ENCODE results near the gene FMNL2. TPM values are rescaled to one million over a fixed set of nuclear protein-coding genes. Genes with fewer than 3 reads are reported as not detected.
A peak's percentile ranks its signal among the peaks of the same experiment; 100 is the strongest.

The FMNL2 gene
- total RNA-seq, 1 experiment from 2014 or later = 29.0 TPM

GRCh38 chr2:152525277-152525838, 190.4 kb downstream of the FMNL2 start:
- no peaks in the 10 kb centered on the region; the same call in none of the 2 replicates for H3F3A ChIP-seq (ENCODE audit: insufficient read depth, low read depth)
- H3K4me2 ChIP-seq = no peak overlapping the region
- no peaks in the 10 kb centered on the region for H3K27me3 ChIP-seq (ENCODE audit: insufficient read depth, low read depth)
- POLR2A ChIA-PET (ENCODE audit: unreplicated experiment) = interaction anchor here (0.9 kb wide), 1 partner anchor 17 kb away, joined by 13 read pairs; no protein-coding TSS in a partner anchor
- H4K20me1 ChIP-seq (ENCODE audit: insufficient read depth) = no peaks in the 10 kb centered on the region
- no peak for TF ChIP-seq EZH2 (IDR thresholded peaks at IDR 0.05; ENCODE audit: low read depth)
- no peak overlapping the region for H2AFZ ChIP-seq
- peak in 1 of 2 experiments; percentile 25 for DNase-seq
- no peaks in the 10 kb centered on the region for H3K9me2 ChIP-seq (ENCODE audit: insufficient read depth)
- H3K9me3 ChIP-seq (ENCODE audit: insufficient read depth, low read depth) = no peaks in the 10 kb centered on the region
- no peaks in the 10 kb centered on the region for H3K36me3 ChIP-seq (ENCODE audit: low read depth)
- CTCF ChIA-PET = no interaction called here
- H3K27ac ChIP-seq = no peak overlapping the region
- H3K4me3 ChIP-seq = no peak overlapping the region
- intact Hi-C loops (cut with micrococcal nuclease; ENCODE audit: unreplicated experiment) = no loop called here
- H3K4me1 ChIP-seq (replicated peaks; ENCODE audit: insufficient read depth) = peaks cover 10% of the 10 kb centered on the region; the same call in 1 of the 2 replicates
- BruUV-seq (replicated peaks) = no TSS peak
- peaks cover 38% of the 10 kb centered on the region for H3K79me2 ChIP-seq (ENCODE audit: low read depth)

- DNase-seq = no peak
- Histone ChIP-seq H2AFZ (no peak overlapping the region), H3K79me2 (ENCODE audit: low read depth) (peaks cover 26% of the 10 kb centered on the region), H3K4me2 (no peak overlapping the region), H3K9me2 (ENCODE audit: insufficient read depth) (no peaks in the 10 kb centered on the region), H3K27ac (no peak overlapping the region), H3F3A (ENCODE audit: insufficient read depth, low read depth) (no peaks in the 10 kb centered on the region; the same call in 1 of the 2 replicates), H3K4me3 (no peak overlapping the region), H3K27me3 (ENCODE audit: insufficient read depth, low read depth) (no peaks in the 10 kb centered on the region), H3K4me1 (replicated peaks; ENCODE audit: insufficient read depth) (0 out of 2 replicates have a peak, but pooled peaks cover 5% of the 10 kb centered on the region), H4K20me1 (ENCODE audit: insufficient read depth) (peaks cover 4% of the 10 kb centered on the region; the same call in 1 of the 2 replicates), H3K9me3 (ENCODE audit: insufficient read depth, low read depth) (no peaks in the 10 kb centered on the region), H3K36me3 (ENCODE audit: low read depth) (no peaks in the 10 kb centered on the region)
- POLR2A ChIA-PET (ENCODE audit: unreplicated experiment) = interaction anchor here (0.7 kb wide), 1 partner anchor 22 kb away, joined by 4 read pairs; no protein-coding TSS in a partner anchor
- CTCF ChIA-PET = no interaction called here
- BruUV-seq (replicated peaks) = no TSS peak
- TF ChIP-seq CTCF (conservative IDR thresholded peaks at IDR 0.05) (no peak), EZH2 (IDR thresholded peaks at IDR 0.05; ENCODE audit: low read depth) (no peak)
- intact Hi-C loops (cut with micrococcal nuclease; ENCODE audit: unreplicated experiment) = no loop called here
Observed at GRCh38 chr2:152529420-152530115, 194.6 kb downstream of the FMNL2 start.

- Histone ChIP-seq H3K4me1 (replicated peaks; ENCODE audit: insufficient read depth) (0 out of 2 replicates have a peak, but pooled peaks cover 5% of the 10 kb centered on the region), H3K27ac (no peak overlapping the region), H3K9me2 (ENCODE audit: insufficient read depth) (no peaks in the 10 kb centered on the region), H3F3A (ENCODE audit: insufficient read depth, low read depth) (no peaks in the 10 kb centered on the region; the same call in 1 of the 2 replicates), H3K4me3 (no peak overlapping the region), H3K4me2 (no peak overlapping the region), H3K27me3 (ENCODE audit: insufficient read depth, low read depth) (no peaks in the 10 kb centered on the region), H2AFZ (no peak overlapping the region), H4K20me1 (ENCODE audit: insufficient read depth) (peaks cover 4% of the 10 kb centered on the region; the same call in 1 of the 2 replicates), H3K36me3 (ENCODE audit: low read depth) (no peaks in the 10 kb centered on the region), H3K79me2 (ENCODE audit: low read depth) (peaks cover 15% of the 10 kb centered on the region), H3K9me3 (ENCODE audit: insufficient read depth, low read depth) (no peaks in the 10 kb centered on the region)
- no TSS peak for BruUV-seq (replicated peaks)
- ChIA-PET CTCF (no interaction called here), POLR2A (ENCODE audit: unreplicated experiment) (interaction anchor here (0.6 kb wide), 1 partner anchor 43 kb away, joined by 4 read pairs; no protein-coding TSS in a partner anchor)
- no peak for DNase-seq
- intact Hi-C loops (cut with micrococcal nuclease; ENCODE audit: unreplicated experiment) = no loop called here
- TF ChIP-seq EZH2 (IDR thresholded peaks at IDR 0.05; ENCODE audit: low read depth) (no peak), CTCF (conservative IDR thresholded peaks at IDR 0.05) (no peak)
Observed at GRCh38 chr2:152532241-152532640, 197.3 kb downstream of the FMNL2 start.

All from PC-9 (cell line).